GM21717 (cell line): ENCODE data around the gene CHN1.

Experiments
- ATAC-seq: cut with Tn5 transposase; IDR thresholded peaks from one replicate; pipeline ENCODE4 v1.9.1; 2021; ENCODE audit warnings: mild to moderate bottlenecking, moderate library complexity; ENCODE audit not compliant: unreplicated experiment

The CHN1 gene

GRCh38 chr2:174791020-174791419 is 214.2 kb downstream of the CHN1 start:
- no peak for ATAC-seq

GRCh38 chr2:174789001-174789400 is 216.2 kb downstream of the CHN1 start:
- ATAC-seq, result no peak

GRCh38 chr2:174788291-174788929 is 216.8 kb downstream of the CHN1 start:
- ATAC-seq, result no peak

- ATAC-seq, result no peak
These were observed 217.5 kb downstream of the CHN1 start for GRCh38 chr2:174787487-174788205.

GRCh38 chr2:174786066-174786725 is 219.0 kb downstream of the CHN1 start:
- no peak for ATAC-seq

- ATAC-seq, result no peak
These were observed 219.7 kb downstream of the CHN1 start for GRCh38 chr2:174785481-174785880.

GRCh38 chr2:174784909-174785308 is 220.3 kb downstream of the CHN1 start:
- no peak for ATAC-seq

- ATAC-seq, result no peak
These were observed 220.9 kb downstream of the CHN1 start for GRCh38 chr2:174784316-174784715.

GRCh38 chr2:174781996-174782395 is 223.2 kb downstream of the CHN1 start:
- no peak for ATAC-seq

- no peak for ATAC-seq
These were observed 223.9 kb downstream of the CHN1 start for GRCh38 chr2:174781298-174781697.

- ATAC-seq, result no peak
These were observed 224.3 kb downstream of the CHN1 start for GRCh38 chr2:174780856-174781255.

GRCh38 chr2:174780191-174780840 is 224.9 kb downstream of the CHN1 start:
- ATAC-seq, result no peak

- no peak for ATAC-seq
These were observed 225.7 kb downstream of the CHN1 start for GRCh38 chr2:174779361-174779928.

GRCh38 chr2:174778085-174778981 is 226.8 kb downstream of the CHN1 start:
- ATAC-seq, result no peak

- no peak for ATAC-seq
These were observed 227.7 kb downstream of the CHN1 start for GRCh38 chr2:174777347-174778084.

GRCh38 chr2:174776675-174777074 is 228.5 kb downstream of the CHN1 start:
- no peak for ATAC-seq

GRCh38 chr2:174776223-174776622 is 229.0 kb downstream of the CHN1 start:
- no peak for ATAC-seq

GRCh38 chr2:174775571-174775980 is 229.6 kb downstream of the CHN1 start:
- ATAC-seq, result no peak

GRCh38 chr2:174774886-174775285 is 230.3 kb downstream of the CHN1 start:
- no peak for ATAC-seq

GRCh38 chr2:174773215-174773614 is 232.0 kb downstream of the CHN1 start:
- ATAC-seq, result no peak
